Measurements from ENCODE around the gene KIFBP. TPM values are rescaled to one million over a fixed set of nuclear protein-coding genes. Genes with fewer than 3 reads are reported as not detected.

Gene KIFBP
- total and polyA plus RNA-seq, 9 of the 15 experiments (the other 6 are each of a cell fraction or from before 2014, with no cell fraction given), result 5.6 to 23.2 (median 14.8) TPM

DNA sequence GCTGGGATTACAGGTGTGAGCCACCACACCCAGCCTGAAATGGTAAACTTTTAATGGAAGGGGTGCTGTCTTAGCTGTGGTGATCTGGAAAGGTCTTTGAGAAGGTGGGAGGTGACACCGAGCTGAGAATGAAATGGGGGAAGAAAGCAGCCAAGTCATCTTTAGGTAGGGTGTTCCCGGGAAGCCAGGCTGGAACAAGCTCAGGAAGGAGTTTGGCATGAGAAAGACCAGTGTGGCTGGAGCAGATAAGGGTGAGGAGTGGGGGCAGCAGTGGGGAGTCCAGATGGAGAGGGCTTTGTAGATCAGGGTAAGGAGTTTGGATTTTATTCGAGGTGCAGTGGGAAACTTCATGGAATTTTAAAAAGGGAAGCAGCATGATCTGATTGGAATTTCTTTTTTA is 30.0 kb downstream of the KIFBP start (continued):
- TF ChIP-seq, protein P1, sequence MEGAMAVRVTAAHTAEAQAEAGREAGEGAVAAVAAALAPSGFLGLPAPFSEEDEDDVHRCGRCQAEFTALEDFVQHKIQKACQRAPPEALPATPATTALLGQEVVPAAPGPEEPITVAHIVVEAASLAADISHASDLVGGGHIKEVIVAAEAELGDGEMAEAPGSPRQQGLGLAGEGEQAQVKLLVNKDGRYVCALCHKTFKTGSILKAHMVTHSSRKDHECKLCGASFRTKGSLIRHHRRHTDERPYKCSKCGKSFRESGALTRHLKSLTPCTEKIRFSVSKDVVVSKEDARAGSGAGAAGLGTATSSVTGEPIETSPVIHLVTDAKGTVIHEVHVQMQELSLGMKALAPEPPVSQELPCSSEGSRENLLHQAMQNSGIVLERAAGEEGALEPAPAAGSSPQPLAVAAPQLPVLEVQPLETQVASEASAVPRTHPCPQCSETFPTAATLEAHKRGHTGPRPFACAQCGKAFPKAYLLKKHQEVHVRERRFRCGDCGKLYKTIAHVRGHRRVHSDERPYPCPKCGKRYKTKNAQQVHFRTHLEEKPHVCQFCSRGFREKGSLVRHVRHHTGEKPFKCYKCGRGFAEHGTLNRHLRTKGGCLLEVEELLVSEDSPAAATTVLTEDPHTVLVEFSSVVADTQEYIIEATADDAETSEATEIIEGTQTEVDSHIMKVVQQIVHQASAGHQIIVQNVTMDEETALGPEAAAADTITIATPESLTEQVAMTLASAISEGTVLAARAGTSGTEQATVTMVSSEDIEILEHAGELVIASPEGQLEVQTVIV (CRISPR knock-in tag; IDR thresholded peaks at IDR 0.05; ENCODE audit: borderline replicate concordance), result no peak
- TF ChIP-seq, protein P2, sequence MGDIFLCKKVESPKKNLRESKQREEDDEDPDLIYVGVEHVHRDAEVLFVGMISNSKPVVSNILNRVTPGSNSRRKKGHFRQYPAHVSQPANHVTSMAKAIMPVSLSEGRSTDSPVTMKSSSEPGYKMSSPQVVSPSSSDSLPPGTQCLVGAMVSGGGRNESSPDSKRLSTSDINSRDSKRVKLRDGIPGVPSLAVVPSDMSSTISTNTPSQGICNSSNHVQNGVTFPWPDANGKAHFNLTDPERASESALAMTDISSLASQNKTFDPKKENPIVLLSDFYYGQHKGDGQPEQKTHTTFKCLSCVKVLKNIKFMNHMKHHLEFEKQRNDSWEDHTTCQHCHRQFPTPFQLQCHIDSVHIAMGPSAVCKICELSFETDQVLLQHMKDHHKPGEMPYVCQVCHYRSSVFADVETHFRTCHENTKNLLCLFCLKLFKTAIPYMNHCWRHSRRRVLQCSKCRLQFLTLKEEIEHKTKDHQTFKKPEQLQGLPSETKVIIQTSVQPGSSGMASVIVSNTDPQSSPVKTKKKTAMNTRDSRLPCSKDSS (IDR thresholded peaks at IDR 0.05; ENCODE audit: low read depth, partially characterized antibody), result no peak
- TF ChIP-seq ZNF584 (CRISPR knock-in tag; IDR thresholded peaks at IDR 0.05; ENCODE audit: low read depth) (no peak), ZNF274 (IDR thresholded peaks at IDR 0.05; ENCODE audit: borderline replicate concordance, low read depth, low read length) (no peak), CBFB (CRISPR knock-in tag; IDR thresholded peaks at IDR 0.05) (no peak), CCAR2 (IDR thresholded peaks at IDR 0.05; ENCODE audit: low read depth, low read length) (no peak), NR2C1 (IDR thresholded peaks at IDR 0.05) (no peak), NR2C1 (tag; IDR thresholded peaks at IDR 0.05) (no peak), DNMT1 (IDR thresholded peaks at IDR 0.05) (no peak), POU5F1 (IDR thresholded peaks at IDR 0.05; ENCODE audit: borderline replicate concordance, low read depth, low read length, partially characterized antibody) (no peak), CSDE1 (IDR thresholded peaks at IDR 0.05) (no peak), NCOA4 (IDR thresholded peaks at IDR 0.05; ENCODE audit: partially characterized antibody) (no peak), ZNF431 (CRISPR knock-in tag; IDR thresholded peaks at IDR 0.05) (no peak), RBM17 (IDR thresholded peaks at IDR 0.05; ENCODE audit: borderline replicate concordance, low read depth, low read length) (no peak), ETS2 (tag; IDR thresholded peaks at IDR 0.05; ENCODE audit: borderline replicate concordance, poor library complexity, severe bottlenecking) (no peak), ZNF23 (CRISPR knock-in tag; IDR thresholded peaks at IDR 0.05) (no peak), SMAD2 (IDR thresholded peaks at IDR 0.05; ENCODE audit: low read depth, low read length) (no peak)
- TF ChIP-seq, protein P3, sequence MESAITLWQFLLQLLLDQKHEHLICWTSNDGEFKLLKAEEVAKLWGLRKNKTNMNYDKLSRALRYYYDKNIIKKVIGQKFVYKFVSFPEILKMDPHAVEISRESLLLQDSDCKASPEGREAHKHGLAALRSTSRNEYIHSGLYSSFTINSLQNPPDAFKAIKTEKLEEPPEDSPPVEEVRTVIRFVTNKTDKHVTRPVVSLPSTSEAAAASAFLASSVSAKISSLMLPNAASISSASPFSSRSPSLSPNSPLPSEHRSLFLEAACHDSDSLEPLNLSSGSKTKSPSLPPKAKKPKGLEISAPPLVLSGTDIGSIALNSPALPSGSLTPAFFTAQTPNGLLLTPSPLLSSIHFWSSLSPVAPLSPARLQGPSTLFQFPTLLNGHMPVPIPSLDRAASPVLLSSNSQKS (CRISPR knock-in tag; IDR thresholded peaks at IDR 0.05), result no peak
- TF ChIP-seq, protein P4, sequence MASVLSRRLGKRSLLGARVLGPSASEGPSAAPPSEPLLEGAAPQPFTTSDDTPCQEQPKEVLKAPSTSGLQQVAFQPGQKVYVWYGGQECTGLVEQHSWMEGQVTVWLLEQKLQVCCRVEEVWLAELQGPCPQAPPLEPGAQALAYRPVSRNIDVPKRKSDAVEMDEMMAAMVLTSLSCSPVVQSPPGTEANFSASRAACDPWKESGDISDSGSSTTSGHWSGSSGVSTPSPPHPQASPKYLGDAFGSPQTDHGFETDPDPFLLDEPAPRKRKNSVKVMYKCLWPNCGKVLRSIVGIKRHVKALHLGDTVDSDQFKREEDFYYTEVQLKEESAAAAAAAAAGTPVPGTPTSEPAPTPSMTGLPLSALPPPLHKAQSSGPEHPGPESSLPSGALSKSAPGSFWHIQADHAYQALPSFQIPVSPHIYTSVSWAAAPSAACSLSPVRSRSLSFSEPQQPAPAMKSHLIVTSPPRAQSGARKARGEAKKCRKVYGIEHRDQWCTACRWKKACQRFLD (CRISPR knock-in tag; IDR thresholded peaks at IDR 0.05), result no peak
- TF ChIP-seq, protein P5, sequence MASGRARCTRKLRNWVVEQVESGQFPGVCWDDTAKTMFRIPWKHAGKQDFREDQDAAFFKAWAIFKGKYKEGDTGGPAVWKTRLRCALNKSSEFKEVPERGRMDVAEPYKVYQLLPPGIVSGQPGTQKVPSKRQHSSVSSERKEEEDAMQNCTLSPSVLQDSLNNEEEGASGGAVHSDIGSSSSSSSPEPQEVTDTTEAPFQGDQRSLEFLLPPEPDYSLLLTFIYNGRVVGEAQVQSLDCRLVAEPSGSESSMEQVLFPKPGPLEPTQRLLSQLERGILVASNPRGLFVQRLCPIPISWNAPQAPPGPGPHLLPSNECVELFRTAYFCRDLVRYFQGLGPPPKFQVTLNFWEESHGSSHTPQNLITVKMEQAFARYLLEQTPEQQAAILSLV (tag; IDR thresholded peaks at IDR 0.05), result no peak
- TF ChIP-seq, protein P6, sequence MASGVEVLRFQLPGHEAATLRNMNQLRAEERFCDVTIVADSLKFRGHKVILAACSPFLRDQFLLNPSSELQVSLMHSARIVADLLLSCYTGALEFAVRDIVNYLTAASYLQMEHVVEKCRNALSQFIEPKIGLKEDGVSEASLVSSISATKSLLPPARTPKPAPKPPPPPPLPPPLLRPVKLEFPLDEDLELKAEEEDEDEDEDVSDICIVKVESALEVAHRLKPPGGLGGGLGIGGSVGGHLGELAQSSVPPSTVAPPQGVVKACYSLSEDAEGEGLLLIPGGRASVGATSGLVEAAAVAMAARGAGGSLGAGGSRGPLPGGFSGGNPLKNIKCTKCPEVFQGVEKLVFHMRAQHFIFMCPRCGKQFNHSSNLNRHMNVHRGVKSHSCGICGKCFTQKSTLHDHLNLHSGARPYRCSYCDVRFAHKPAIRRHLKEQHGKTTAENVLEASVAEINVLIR (CRISPR knock-in tag; IDR thresholded peaks at IDR 0.05), result no peak

Data from K562 (cell line).